Astrocyte of the cerebellum (primary cell): ENCODE results near the gene SBK3.
"Not testable (repeated sequence)": the region's sequence is repeated elsewhere in the genome, so short reads cannot be mapped to it uniquely, and the experiment has no call there.

Source experiments
- DNase-seq: peaks from one replicate; pipeline ENCODE4 v3.0.0-alpha.2; 2011; ENCODE audit warnings: low read depth
- H3K4me3 ChIP-seq: 2 replicates; pipeline ENCODE4 v1.5.1; 2011; ENCODE audit warnings: mild to moderate bottlenecking, low read depth, low read length, moderate library complexity
- CTCF ChIP-seq: IDR thresholded peaks from 2 replicates; pipeline ENCODE4 v1.5.1; 2012; ENCODE audit warnings: low read length, low read depth, moderate library complexity, mild to moderate bottlenecking; ENCODE audit errors: missing control alignments
- in situ Hi-C: cut with HindIII; loops from 2 replicates; pipeline ENCODE4 v1.10.0; 2017; ENCODE audit warnings: low sequenced_read_pairs

The SBK3 gene

GRCh38 chr19:55535173-55535964 lies 10.0 kb downstream of the SBK3 start:
- H3K4me3 ChIP-seq = no peak overlapping the region
- DNase-seq = no peak
- no peak for TF ChIP-seq CTCF
- in situ Hi-C loops = no loop called here

GRCh38 chr19:55534280-55534679 lies 11.1 kb downstream of the SBK3 start:
- DNase-seq, in situ Hi-C loops: not testable (repeated sequence)

GRCh38 chr19:55530996-55531395 lies 14.3 kb downstream of the SBK3 start:
- in situ Hi-C loops = no loop called here
- no peak overlapping the region for H3K4me3 ChIP-seq
- no peak for TF ChIP-seq CTCF
- DNase-seq = no peak

More at GRCh38 chr19:55534280-55534679, 11.1 kb downstream of the SBK3 start:
- H3K4me3 ChIP-seq = not testable (repeated sequence)

- no peak for TF ChIP-seq CTCF
- H3K4me3 ChIP-seq = no peak overlapping the region
- DNase-seq = no peak
- in situ Hi-C loops = no loop called here
These were observed 15.6 kb downstream of the SBK3 start for GRCh38 chr19:55529636-55530234.

GRCh38 chr19:55528030-55528803 lies 17.1 kb downstream of the SBK3 start:
- TF ChIP-seq CTCF = no peak
- in situ Hi-C loops = no loop called here
- no peak for DNase-seq
- H3K4me3 ChIP-seq = no peak overlapping the region

GRCh38 chr19:55527197-55528029 lies 17.9 kb downstream of the SBK3 start:
- no peak for DNase-seq
- H3K4me3 ChIP-seq = no peak overlapping the region
- no peak for TF ChIP-seq CTCF
- in situ Hi-C loops = no loop called here
